Gastrocnemius medialis (tissue), 4 donors: Measurements from ENCODE around the gene SPOCK1. TPM values are rescaled to one million over a fixed set of nuclear protein-coding genes. Genes with fewer than 3 reads are reported as not detected.

Source experiments
- ATAC-seq, 2 donors: fragments of 150-250 bp; one replicate each; pipeline ENCODE4 v1.9.1; 2016
- DNase-seq, 2 donors: peaks; one replicate each; pipeline ENCODE4 v3.0.0-alpha.2; 2019
- H3K27ac ChIP-seq, 4 donors: fragments of 200-600 bp; sonication (generic); 1 replicate in 1 of 4; 2 replicates in 3 of 4; pipeline ENCODE4 v1.5.1; 2016 to 2018; ENCODE audit warnings: mild to moderate bottlenecking in 2 of 4, moderate library complexity in 1 of 4
- H3K27me3 ChIP-seq, 3 donors: fragments of 200-600 bp; sonication (generic) in 2 of 3; 1 replicate in 1 of 3; 2 replicates in 2 of 3; pipeline versions ENCODE4 v1.5.1 to v1.6.0; 2016 to 2019; ENCODE audit warnings: mild to moderate bottlenecking in 1 of 3, moderate library complexity in 1 of 3
- H3K36me3 ChIP-seq, 2 donors: fragments of 200-600 bp; sonication (generic) in 1 of 2; one replicate each; pipeline ENCODE4 v1.5.1; 2017 to 2018
- H3K4me1 ChIP-seq, 2 donors: fragments of 200-600 bp; sonication (generic) in 1 of 2; one replicate each; pipeline ENCODE4 v1.5.1; 2016 to 2017; ENCODE audit warnings: mild to moderate bottlenecking in 2 of 2
- H3K4me3 ChIP-seq, 4 donors: fragments of 200-600 bp; sonication (generic) in 3 of 4; 1 replicate in 1 of 4; 2 replicates in 3 of 4; pipeline ENCODE4 v1.5.1; 2016 to 2019; ENCODE audit warnings: mild to moderate bottlenecking in 2 of 4
- H3K9me3 ChIP-seq, 3 donors: fragments of 200-600 bp; sonication (generic) in 2 of 3; 1 replicate in 1 of 3; 2 replicates in 2 of 3; pipeline ENCODE4 v1.5.1; 2016 to 2019
- POLR2A ChIP-seq, 2 donors: fragments of 450-650 bp; IDR thresholded peaks; one replicate each; pipeline ENCODE4 v1.6.1; 2017; ENCODE audit warnings: antibody characterized with exemption in 2 of 2, mild to moderate bottlenecking in 2 of 2, moderate library complexity in 2 of 2
- in situ Hi-C, 4 donors: fragments of 200-750 bp; cut with MboI; loops; one replicate each; pipeline versions ENCODE4 v1.15.0 to v1.8.0; 2017; ENCODE audit warnings: low sequenced_read_pairs in 4 of 4
- intact Hi-C: fragments of 100-400 bp; cut with DNase I; formaldehyde crosslinking; loops from one replicate; pipeline ENCODE4 v1.15.1; 2023; ENCODE audit warnings: low total_unique reads
- total RNA-seq, 4 donors: library from RNA; depleted of rRNA; stranded (reverse); fragments of >200 nt; gene quantifications; one replicate each; pipeline versions ENCODE4 v1.1.0 to v1.2.3, GENCODE V29; 2016
- TF ChIP-seq, protein P1 (sequence below), 5 experiments: fragments of 450-650 bp in 3 of 5; fragments of 200-600 bp in 2 of 5; sonication (generic) in 2 of 5; IDR thresholded peaks in 4 of 5; conservative IDR thresholded peaks in 1 of 5; 1 replicate in 4 of 5; 2 replicates in 1 of 5; pipeline ENCODE4 v1.5.1; 2016 to 2019; ENCODE audit warnings: antibody characterized with exemption in 5 of 5, mild to moderate bottlenecking in 3 of 5, moderate library complexity in 3 of 5

SPOCK1 gene
- total RNA-seq, 4 donors from 2014 or later, result 5.8 to 33.8 (median 25.3) TPM

DNA sequence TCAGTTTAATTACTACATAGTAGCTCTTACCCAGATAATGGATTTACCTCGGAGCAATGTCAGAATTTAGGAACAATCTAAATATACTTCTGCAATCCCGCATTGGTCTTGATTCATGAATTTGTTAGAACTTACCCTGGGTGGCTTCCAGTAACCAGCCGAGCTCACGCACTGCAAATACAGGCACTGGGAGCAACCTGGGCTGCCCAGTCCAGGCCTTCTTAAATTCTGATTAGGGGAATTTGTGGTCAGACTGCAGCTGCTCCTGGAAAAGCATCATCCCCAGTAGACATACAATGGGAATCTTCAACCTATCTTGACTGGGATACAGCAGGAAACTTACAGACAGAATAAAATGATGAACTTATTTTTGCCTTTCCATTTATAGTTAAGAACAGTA lies 270.3 kb downstream of the SPOCK1 start:
- TF ChIP-seq POLR2A (IDR thresholded peaks at IDR 0.05), result no peak
- TF ChIP-seq, protein P1, sequence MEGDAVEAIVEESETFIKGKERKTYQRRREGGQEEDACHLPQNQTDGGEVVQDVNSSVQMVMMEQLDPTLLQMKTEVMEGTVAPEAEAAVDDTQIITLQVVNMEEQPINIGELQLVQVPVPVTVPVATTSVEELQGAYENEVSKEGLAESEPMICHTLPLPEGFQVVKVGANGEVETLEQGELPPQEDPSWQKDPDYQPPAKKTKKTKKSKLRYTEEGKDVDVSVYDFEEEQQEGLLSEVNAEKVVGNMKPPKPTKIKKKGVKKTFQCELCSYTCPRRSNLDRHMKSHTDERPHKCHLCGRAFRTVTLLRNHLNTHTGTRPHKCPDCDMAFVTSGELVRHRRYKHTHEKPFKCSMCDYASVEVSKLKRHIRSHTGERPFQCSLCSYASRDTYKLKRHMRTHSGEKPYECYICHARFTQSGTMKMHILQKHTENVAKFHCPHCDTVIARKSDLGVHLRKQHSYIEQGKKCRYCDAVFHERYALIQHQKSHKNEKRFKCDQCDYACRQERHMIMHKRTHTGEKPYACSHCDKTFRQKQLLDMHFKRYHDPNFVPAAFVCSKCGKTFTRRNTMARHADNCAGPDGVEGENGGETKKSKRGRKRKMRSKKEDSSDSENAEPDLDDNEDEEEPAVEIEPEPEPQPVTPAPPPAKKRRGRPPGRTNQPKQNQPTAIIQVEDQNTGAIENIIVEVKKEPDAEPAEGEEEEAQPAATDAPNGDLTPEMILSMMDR (IDR thresholded peaks at IDR 0.05 in 4 of 5, conservative IDR thresholded peaks at IDR 0.05 in 1 of 5), result no peak
- no peak for ATAC-seq
- intact Hi-C loops, result no loop called here
- in situ Hi-C loops, result no loop called here
- DNase-seq, result no peak
- Histone ChIP-seq H3K27ac (no peak overlapping the region), H3K27me3 (no peaks in the 10 kb centered on the region), H3K4me3 (no peak overlapping the region), H3K4me1 (no peaks in the 10 kb centered on the region), H3K9me3 (no peaks in the 10 kb centered on the region), H3K36me3 (no peaks in the 10 kb centered on the region)

GRCh38 chr5:137226081-137226480 lies 273.0 kb downstream of the SPOCK1 start:
- ATAC-seq, result no peak
- DNase-seq, result no peak
- Histone ChIP-seq H3K9me3 (no peaks in the 10 kb centered on the region), H3K36me3 (no peaks in the 10 kb centered on the region), H3K4me3 (no peak overlapping the region), H3K27ac (no peak overlapping the region), H3K4me1 (no peaks in the 10 kb centered on the region), H3K27me3 (no peaks in the 10 kb centered on the region)
- in situ Hi-C loops, result no loop called here
- no peak for TF ChIP-seq POLR2A (IDR thresholded peaks at IDR 0.05)
- TF ChIP-seq, protein P1 (IDR thresholded peaks at IDR 0.05 in 4 of 5, conservative IDR thresholded peaks at IDR 0.05 in 1 of 5), result no peak
- intact Hi-C loops, result no loop called here

- Histone ChIP-seq H3K9me3 (no peaks in the 10 kb centered on the region), H3K4me3 (no peak overlapping the region), H3K4me1 (peaks cover under 1 to 6% of the 10 kb centered on the region in 2 donors), H3K27me3 (no peaks in the 10 kb centered on the region), H3K27ac (peak overlapping the region in 3 of 4 donors; percentile 5 to 46 (median 28)), H3K36me3 (no peaks in the 10 kb centered on the region)
- in situ Hi-C loops (loop anchor here in 3 of 4 donors (25.0 kb wide), 2 partner anchors 264 to 411 kb away; partner anchors contain the start of gene SPOCK1 (in 1 of the 3)), intact Hi-C loops (loop anchor here (5.0 kb wide), 1 partner anchor 411 kb away; no protein-coding TSS in a partner anchor)
- ATAC-seq (peak; percentile 26 to 67), DNase-seq (no peak)
- no peak for TF ChIP-seq POLR2A (IDR thresholded peaks at IDR 0.05)
- TF ChIP-seq, protein P1 (IDR thresholded peaks at IDR 0.05 in 4 of 5, conservative IDR thresholded peaks at IDR 0.05 in 1 of 5), result no peak
Observed at GRCh38 chr5:137223324-137224295, 275.5 kb downstream of the SPOCK1 start.

GRCh38 chr5:137221943-137222342 lies 277.2 kb downstream of the SPOCK1 start:
- no peak for DNase-seq
- Histone ChIP-seq H3K9me3 (no peaks in the 10 kb centered on the region), H3K27me3 (no peaks in the 10 kb centered on the region), H3K4me3 (no peak overlapping the region), H3K36me3 (no peaks in the 10 kb centered on the region), H3K4me1 (peaks cover 7 to 11% of the 10 kb centered on the region in 2 donors), H3K27ac (no peak overlapping the region)
- in situ Hi-C loops, result loop anchor here in 3 of 4 donors (25.0 kb wide), 2 partner anchors 265 to 410 kb away; partner anchors contain the start of gene SPOCK1 (in 1 of the 3)
- ATAC-seq, result no peak
- TF ChIP-seq POLR2A (IDR thresholded peaks at IDR 0.05), result no peak
- TF ChIP-seq, protein P1 (IDR thresholded peaks at IDR 0.05 in 4 of 5, conservative IDR thresholded peaks at IDR 0.05 in 1 of 5), result no peak
- intact Hi-C loops, result loop anchor here (5.0 kb wide), 1 partner anchor 410 kb away; no protein-coding TSS in a partner anchor
